Neural progenitor cell (in vitro differentiated cells): ENCODE results near the gene ATOH8.

Source experiments
- EZH2 ChIP-seq: fragments of 200-600 bp; sonication (generic); IDR thresholded peaks from 2 replicates; pipeline ENCODE4 v1.6.1; 2017; ENCODE audit warnings: antibody characterized with exemption, mild to moderate bottlenecking, moderate library complexity
- EZH2phosphoT487 ChIP-seq: fragments of 200-600 bp; sonication (generic); IDR thresholded peaks from 2 replicates; pipeline ENCODE4 v1.6.1; 2017; ENCODE audit warnings: antibody characterized with exemption
- TF ChIP-seq, protein P1 (sequence below): fragments of 200-600 bp; sonication (generic); IDR thresholded peaks from 2 replicates; pipeline ENCODE4 v1.5.1; 2017; ENCODE audit warnings: antibody characterized with exemption, mild to moderate bottlenecking

DNA sequence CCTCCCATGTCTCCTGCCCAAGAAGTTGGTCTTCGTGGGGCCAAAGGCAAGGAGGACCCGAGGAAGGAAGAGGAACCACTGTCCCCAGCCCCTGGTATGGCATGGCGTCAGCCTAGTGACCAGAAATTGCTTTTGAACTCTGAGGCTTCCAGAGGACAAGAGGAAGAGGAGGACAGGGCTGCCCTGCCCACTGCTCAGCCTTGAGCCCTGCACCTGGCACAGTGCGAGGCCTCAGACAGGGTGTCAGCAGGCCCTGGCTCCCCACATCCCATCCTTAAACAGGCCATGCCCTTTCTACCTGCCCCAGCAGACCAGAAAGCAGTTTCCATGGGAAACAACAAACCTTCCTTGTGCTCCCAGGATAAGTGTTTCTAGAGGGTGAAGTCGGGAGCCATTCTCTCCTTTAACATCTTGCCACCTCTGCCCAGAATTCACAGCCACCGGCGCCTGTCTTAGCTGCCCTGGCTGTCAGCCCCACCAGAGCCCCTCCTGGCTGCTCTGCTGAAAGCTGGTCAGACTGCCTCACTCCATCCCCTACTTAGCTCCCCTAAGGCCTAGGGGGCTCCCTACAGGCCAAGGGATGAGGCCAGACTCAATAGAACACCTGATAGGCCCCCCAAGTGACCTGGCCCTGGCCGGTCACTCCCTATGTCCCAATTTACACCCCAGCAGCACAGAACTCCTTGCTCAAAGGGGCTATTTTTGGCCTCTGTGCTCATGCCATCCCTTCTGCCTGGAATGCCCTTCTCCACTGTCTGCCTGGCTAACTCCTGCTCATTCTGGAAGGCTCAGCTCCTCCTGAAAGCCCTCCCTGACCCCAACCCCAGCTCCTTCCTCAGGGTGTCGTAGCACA, 20.6 kb downstream of the ATOH8 start:
- TF ChIP-seq, protein P1, sequence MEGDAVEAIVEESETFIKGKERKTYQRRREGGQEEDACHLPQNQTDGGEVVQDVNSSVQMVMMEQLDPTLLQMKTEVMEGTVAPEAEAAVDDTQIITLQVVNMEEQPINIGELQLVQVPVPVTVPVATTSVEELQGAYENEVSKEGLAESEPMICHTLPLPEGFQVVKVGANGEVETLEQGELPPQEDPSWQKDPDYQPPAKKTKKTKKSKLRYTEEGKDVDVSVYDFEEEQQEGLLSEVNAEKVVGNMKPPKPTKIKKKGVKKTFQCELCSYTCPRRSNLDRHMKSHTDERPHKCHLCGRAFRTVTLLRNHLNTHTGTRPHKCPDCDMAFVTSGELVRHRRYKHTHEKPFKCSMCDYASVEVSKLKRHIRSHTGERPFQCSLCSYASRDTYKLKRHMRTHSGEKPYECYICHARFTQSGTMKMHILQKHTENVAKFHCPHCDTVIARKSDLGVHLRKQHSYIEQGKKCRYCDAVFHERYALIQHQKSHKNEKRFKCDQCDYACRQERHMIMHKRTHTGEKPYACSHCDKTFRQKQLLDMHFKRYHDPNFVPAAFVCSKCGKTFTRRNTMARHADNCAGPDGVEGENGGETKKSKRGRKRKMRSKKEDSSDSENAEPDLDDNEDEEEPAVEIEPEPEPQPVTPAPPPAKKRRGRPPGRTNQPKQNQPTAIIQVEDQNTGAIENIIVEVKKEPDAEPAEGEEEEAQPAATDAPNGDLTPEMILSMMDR, result no peak
- TF ChIP-seq EZH2 (no peak), EZH2phosphoT487 (no peak)
